ENCODE measurements around the gene ENTPD1.

ENTPD1 gene

DNA sequence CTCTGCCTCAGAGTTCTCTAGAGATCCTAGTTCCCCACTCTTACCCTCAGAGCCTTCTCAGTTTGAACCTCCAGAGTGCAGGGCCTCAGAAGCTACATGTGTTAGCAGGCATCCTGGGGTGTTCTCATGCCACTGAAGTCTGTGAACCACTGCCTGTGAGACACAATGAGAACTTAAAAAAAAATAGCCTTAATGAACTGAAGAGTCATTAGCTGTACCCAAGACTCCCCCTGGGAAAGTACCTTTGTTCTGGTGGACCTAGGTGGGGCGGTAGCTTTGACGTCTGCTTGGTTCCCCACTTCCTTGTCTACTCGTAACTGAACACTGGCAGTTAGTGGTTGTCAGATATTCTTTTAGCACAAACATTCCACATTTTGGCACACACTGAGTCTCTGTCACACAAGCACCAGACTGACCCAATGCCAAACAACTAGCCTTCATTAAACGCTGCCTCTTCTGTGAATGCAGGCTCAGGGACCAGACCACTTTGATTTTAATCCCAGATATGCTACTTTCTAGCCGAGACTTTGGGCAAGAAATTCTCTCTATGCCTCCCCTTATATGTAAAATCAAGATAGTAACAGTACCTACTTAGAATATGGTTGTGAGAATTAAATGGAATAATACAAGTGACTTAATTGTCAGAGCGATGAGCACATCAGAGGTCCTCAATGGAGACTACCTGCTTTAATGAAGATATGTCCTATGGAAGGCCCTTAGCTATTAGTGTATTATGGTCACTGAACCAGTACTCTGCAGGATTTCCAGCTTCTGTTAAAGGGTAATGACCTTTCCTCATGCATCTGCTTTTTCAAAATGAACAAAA, 76.5 kb downstream of the ENTPD1 start:
- no peak overlapping the region for H3K4me3 ChIP-seq (ENCODE audit: low read length)
- TF ChIP-seq, protein P1, sequence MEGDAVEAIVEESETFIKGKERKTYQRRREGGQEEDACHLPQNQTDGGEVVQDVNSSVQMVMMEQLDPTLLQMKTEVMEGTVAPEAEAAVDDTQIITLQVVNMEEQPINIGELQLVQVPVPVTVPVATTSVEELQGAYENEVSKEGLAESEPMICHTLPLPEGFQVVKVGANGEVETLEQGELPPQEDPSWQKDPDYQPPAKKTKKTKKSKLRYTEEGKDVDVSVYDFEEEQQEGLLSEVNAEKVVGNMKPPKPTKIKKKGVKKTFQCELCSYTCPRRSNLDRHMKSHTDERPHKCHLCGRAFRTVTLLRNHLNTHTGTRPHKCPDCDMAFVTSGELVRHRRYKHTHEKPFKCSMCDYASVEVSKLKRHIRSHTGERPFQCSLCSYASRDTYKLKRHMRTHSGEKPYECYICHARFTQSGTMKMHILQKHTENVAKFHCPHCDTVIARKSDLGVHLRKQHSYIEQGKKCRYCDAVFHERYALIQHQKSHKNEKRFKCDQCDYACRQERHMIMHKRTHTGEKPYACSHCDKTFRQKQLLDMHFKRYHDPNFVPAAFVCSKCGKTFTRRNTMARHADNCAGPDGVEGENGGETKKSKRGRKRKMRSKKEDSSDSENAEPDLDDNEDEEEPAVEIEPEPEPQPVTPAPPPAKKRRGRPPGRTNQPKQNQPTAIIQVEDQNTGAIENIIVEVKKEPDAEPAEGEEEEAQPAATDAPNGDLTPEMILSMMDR (conservative IDR thresholded peaks at IDR 0.05; ENCODE audit: low read depth, low read length) = no peak
- no peak for DNase-seq (ENCODE audit: low read depth)

GRCh38 chr10:95833042-95833610, 77.2 kb downstream of the ENTPD1 start:
- H3K4me3 ChIP-seq (ENCODE audit: low read length) = no peak overlapping the region
- TF ChIP-seq, protein P1 (conservative IDR thresholded peaks at IDR 0.05; ENCODE audit: low read depth, low read length) = no peak
- no peak for DNase-seq (ENCODE audit: low read depth)

GRCh38 chr10:95834406-95834805, 78.4 kb downstream of the ENTPD1 start:
- no peak for DNase-seq (ENCODE audit: low read depth)
- TF ChIP-seq, protein P1 (conservative IDR thresholded peaks at IDR 0.05; ENCODE audit: low read depth, low read length) = no peak
- H3K4me3 ChIP-seq (ENCODE audit: low read length) = no peak overlapping the region

- no peak for DNase-seq (ENCODE audit: low read depth)
- H3K4me3 ChIP-seq (ENCODE audit: low read length) = no peak overlapping the region
- TF ChIP-seq, protein P1 (conservative IDR thresholded peaks at IDR 0.05; ENCODE audit: low read depth, low read length) = no peak
Measured at GRCh38 chr10:95835149-95835860, 79.3 kb downstream of the ENTPD1 start.

DNA sequence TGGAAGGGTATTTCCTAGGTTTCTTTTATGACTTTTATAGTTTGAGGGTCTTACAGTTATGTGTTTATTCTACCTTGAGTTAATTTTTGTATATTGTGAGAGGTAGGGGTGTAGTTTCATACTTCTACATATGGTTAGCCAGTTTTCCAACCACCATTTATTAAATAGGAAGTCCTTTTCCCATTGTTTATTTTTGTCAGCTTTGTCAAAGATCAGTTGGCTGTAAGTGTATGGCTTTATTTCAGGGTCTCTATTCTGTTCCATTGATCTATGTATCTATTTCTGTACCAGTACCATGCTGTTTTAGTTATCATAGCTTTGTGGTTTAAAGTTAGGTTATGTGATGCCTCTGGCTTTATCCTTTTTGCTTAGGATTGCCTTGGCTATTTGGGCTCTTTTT, 79.9 kb downstream of the ENTPD1 start:
- H3K4me3 ChIP-seq (ENCODE audit: low read length) = no peak overlapping the region
- TF ChIP-seq, protein P1 (conservative IDR thresholded peaks at IDR 0.05; ENCODE audit: low read depth, low read length) = no peak
- no peak for DNase-seq (ENCODE audit: low read depth)

- no peak for DNase-seq (ENCODE audit: low read depth)
- H3K4me3 ChIP-seq (ENCODE audit: low read length) = no peak overlapping the region
- TF ChIP-seq, protein P1 (conservative IDR thresholded peaks at IDR 0.05; ENCODE audit: low read depth, low read length) = no peak
Measured at GRCh38 chr10:95836610-95837355, 80.8 kb downstream of the ENTPD1 start.
